Type B pancreatic cell (in vitro differentiated cells): Measurements from ENCODE around the gene EIPR1. TPM values are rescaled to one million over a fixed set of nuclear protein-coding genes. Genes with fewer than 3 reads are reported as not detected.

Experiments
- DNase-seq: peaks from one replicate; pipeline ENCODE4 v3.0.0; 2021; ENCODE audit warnings: mixed read lengths; ENCODE audit not compliant: unreplicated experiment; ENCODE audit errors: extremely low spot score
- H3K27ac Mint-ChIP-seq: 2 replicates; pipeline ENCODE4 v1.8.0; 2021; ENCODE audit warnings: mild to moderate bottlenecking, mixed read lengths
- H3K27me3 Mint-ChIP-seq: 2 replicates; pipeline ENCODE4 v1.8.0; 2021; ENCODE audit warnings: mixed read lengths
- H3K36me3 Mint-ChIP-seq: 2 replicates; pipeline ENCODE4 v1.8.0; 2021; ENCODE audit warnings: mixed read lengths
- H3K4me1 Mint-ChIP-seq: one replicate; pipeline ENCODE4 v1.8.0; 2021; ENCODE audit warnings: mixed read lengths; ENCODE audit not compliant: unreplicated experiment
- H3K4me3 Mint-ChIP-seq: 2 replicates; pipeline ENCODE4 v1.8.0; 2021; ENCODE audit warnings: mild to moderate bottlenecking, mixed read lengths
- H3K9me3 Mint-ChIP-seq: 2 replicates; pipeline ENCODE4 v1.8.0; 2021; ENCODE audit warnings: mixed read lengths
- total RNA-seq: library from RNA; stranded (reverse); gene quantifications from 2 replicates; pipeline ENCODE4 v1.2.1, GENCODE V29; 2021; ENCODE audit warnings: low replicate concordance
- TF ChIP-seq, protein P1 (sequence below): fragments of 200-600 bp; sonication (generic); conservative IDR thresholded peaks from 2 replicates; pipeline ENCODE4 v1.5.0; 2021; ENCODE audit warnings: antibody characterized with exemption, mild to moderate bottlenecking

The EIPR1 gene
- total RNA-seq, 1 donor from 2014 or later = 24.9 TPM

DNA sequence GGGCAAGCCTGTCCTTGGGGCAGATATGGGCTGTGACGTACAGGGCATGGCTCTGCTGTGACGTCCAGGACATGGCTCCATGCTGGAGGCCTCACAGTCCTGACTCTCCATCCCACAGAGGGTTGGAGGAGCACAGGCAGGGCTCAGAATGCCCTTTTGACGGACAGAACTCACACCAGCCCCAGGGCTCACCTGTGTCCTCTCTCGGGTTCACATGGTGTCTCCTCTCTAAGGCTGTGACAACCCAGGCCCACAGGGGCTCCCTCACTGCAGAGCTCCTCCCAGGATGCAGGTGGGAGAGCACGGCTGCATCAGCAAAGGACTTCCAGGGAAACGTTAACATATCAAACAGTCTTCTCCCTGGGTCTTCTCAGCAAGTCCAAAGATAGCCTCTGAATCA lies 133.8 kb downstream of the EIPR1 start:
- peaks cover 10% of the 10 kb centered on the region for H3K36me3 Mint-ChIP-seq
- H3K27me3 Mint-ChIP-seq = no peaks in the 10 kb centered on the region
- DNase-seq = no peak
- H3K4me1 Mint-ChIP-seq = no peaks in the 10 kb centered on the region
- no peak overlapping the region for H3K27ac Mint-ChIP-seq
- TF ChIP-seq, protein P1, sequence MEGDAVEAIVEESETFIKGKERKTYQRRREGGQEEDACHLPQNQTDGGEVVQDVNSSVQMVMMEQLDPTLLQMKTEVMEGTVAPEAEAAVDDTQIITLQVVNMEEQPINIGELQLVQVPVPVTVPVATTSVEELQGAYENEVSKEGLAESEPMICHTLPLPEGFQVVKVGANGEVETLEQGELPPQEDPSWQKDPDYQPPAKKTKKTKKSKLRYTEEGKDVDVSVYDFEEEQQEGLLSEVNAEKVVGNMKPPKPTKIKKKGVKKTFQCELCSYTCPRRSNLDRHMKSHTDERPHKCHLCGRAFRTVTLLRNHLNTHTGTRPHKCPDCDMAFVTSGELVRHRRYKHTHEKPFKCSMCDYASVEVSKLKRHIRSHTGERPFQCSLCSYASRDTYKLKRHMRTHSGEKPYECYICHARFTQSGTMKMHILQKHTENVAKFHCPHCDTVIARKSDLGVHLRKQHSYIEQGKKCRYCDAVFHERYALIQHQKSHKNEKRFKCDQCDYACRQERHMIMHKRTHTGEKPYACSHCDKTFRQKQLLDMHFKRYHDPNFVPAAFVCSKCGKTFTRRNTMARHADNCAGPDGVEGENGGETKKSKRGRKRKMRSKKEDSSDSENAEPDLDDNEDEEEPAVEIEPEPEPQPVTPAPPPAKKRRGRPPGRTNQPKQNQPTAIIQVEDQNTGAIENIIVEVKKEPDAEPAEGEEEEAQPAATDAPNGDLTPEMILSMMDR = no peak
- no peak overlapping the region for H3K4me3 Mint-ChIP-seq
- H3K9me3 Mint-ChIP-seq = peaks cover under 1% of the 10 kb centered on the region

DNA sequence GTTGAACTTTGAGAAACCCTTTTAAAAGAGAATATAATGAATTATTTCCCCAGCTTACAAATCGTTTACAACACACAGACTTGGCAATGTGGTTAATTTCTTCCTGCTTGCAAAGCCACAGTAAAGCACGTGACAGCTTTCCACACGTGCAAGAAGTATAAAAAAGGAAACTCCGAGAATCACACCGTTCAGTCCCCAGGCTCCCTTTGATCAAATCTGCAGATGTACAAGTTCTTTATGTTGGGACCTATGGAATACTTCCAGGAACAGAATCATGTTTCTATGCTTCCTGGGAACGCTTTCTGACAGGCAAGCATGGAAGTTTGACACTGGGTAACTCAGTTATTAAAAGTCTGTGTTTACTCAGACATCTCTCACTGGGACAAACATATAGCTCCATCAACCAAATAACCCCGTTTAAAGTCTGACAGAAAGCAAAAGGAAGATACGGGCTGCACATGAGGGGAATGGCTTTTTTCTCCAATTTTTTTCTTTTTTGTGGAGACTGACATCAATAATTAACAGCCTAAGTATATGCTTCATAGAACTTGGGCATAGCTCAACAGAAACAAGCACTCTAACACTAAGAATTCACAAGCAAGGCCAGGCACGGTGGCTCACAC lies 134.8 kb downstream of the EIPR1 start:
- Mint-ChIP-seq H3K36me3 (peaks cover 8% of the 10 kb centered on the region), H3K27ac (no peak overlapping the region), H3K4me1 (no peaks in the 10 kb centered on the region), H3K9me3 (no peaks in the 10 kb centered on the region), H3K4me3 (no peak overlapping the region), H3K27me3 (no peaks in the 10 kb centered on the region)
- TF ChIP-seq, protein P1 = no peak
- DNase-seq = no peak

DNA sequence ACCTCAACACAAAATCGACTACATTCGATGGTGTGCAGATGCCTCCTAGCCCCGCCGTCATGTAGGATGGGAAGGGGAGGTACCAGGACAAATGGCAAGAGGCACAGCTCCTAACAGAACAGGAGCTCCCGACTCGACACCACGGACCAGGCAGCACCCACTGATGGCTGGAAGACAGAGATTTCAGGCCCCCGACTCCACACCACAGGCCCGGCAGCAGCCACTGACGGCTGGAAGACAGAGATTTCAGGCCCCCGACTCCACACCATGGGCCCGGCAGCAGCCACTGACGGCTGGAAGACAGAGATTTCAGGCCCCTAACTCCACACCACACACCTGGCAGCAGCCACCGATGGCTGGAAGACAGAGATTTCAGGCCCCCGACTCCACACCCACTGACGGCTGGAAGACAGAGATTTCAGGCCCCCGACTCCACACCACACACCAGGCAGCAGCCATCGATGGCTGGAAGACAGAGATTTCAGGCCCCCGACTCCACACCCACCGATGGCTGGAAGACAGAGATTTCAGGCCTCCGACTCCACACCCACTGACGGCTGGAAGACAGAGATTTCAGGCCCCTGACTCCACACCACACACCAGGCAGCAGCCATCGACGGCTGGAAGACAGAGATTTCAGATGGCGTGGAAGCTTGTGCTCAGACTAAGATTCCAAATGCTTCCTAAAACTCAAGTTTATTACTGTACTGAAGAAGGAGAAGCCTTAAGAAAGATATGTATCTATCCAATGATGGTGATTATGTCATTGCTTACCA lies 135.5 kb downstream of the EIPR1 start:
- TF ChIP-seq, protein P1 = no peak
- Mint-ChIP-seq H3K27me3 (no peaks in the 10 kb centered on the region), H3K9me3 (no peaks in the 10 kb centered on the region), H3K27ac (no peak overlapping the region), H3K36me3 (peaks cover 10% of the 10 kb centered on the region), H3K4me3 (no peak overlapping the region), H3K4me1 (no peaks in the 10 kb centered on the region)
- DNase-seq = no peak

DNA sequence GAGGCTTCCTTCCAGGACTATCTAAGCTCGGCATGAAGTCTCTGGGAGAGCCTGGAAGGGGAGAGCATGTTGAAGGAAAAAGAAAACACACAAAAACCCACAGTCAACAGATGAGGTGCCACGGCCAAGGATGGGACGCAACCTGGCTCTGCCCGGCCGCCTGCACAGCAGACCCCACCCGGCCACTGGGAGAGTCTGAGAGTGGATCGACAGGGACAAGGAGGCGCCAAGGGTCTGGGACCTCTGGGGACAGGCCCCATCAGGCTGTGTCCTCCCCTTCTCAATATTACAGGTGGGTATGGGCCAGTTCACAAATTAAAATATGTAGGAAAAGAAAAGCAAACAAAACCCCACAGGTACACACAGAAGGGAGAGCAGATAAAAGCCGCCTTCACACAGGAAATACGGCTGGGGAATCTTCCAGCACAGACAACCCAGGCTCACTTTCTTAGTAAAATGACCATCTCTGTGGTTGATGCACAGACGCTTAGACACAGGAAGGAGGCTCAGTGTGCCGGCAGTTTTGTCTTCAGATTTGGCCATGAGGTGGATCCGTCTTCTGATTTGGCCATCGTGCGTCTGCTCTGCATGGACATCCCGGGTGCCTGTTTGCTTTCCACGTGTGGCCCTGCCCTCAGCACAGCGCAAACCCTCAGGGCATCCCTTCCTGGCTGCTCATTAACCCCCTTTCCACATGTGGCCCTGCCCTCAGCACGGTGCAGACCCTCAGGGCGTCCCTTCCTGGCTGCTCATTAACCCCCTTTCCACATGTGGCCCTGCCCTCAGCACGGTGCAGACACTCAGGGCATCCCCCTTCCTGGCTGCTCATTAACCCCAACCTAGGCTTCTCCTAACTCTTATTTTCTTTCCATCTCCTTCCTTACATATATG lies 138.4 kb downstream of the EIPR1 start:
- Mint-ChIP-seq H3K4me1 (peaks cover 5% of the 10 kb centered on the region), H3K27me3 (no peaks in the 10 kb centered on the region), H3K27ac (no peak overlapping the region), H3K9me3 (no peaks in the 10 kb centered on the region), H3K36me3 (peaks cover 10% of the 10 kb centered on the region), H3K4me3 (no peak overlapping the region)
- TF ChIP-seq, protein P1 = no peak
- no peak for DNase-seq

DNA sequence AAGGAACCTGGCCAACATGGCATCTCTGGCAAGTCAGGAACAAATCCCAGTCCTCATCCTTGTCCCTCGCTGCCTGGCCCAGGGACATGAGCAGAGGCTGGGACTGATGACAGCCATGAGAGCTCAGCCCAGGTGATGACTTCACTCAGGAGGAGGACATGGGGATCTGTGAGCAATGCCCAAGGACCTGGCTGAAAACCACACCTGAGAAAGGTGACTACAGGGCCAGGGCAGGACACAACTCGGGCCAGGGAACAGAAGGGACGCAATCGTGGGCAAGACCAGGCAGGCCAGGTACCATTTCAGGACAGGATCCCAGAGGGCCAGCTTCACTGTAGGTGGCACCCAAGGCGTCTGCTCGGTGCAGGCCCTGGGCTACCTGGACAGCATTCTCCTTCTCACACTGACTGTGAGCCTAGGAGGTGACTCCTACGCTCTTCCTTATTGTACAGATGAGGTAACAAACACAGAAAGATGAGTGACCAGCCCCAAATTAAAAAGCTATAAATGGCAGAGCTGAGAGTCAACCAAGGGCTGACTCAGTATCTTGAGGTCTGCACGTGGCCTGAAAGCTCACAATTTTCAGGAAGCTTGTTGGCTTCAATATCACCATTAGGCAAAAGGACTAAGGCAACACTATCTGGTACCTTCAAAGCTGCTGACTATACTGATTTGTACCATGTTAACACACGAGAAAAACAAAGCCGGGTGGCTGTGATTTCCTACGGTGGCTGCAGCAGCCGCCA lies 141.1 kb downstream of the EIPR1 start:
- H3K27me3 Mint-ChIP-seq = no peaks in the 10 kb centered on the region
- H3K9me3 Mint-ChIP-seq = no peaks in the 10 kb centered on the region
- H3K36me3 Mint-ChIP-seq = peaks cover 8% of the 10 kb centered on the region
- H3K4me1 Mint-ChIP-seq = peaks cover 5% of the 10 kb centered on the region
- no peak overlapping the region for H3K27ac Mint-ChIP-seq
- DNase-seq = no peak
- H3K4me3 Mint-ChIP-seq = no peak overlapping the region
- TF ChIP-seq, protein P1 = no peak
